Endodermal cell (in vitro differentiated cells): ENCODE measurements around the gene ATOH8. TPM values are rescaled to one million over a fixed set of nuclear protein-coding genes. Genes with fewer than 3 reads are reported as not detected.

Experiments used
- DNase-seq: peaks from one replicate; pipeline ENCODE4 v3.0.0-alpha.2; 2017
- H3K27ac ChIP-seq: 2 replicates; pipeline ENCODE4 v1.5.1; 2013; ENCODE audit warnings: mild to moderate bottlenecking, low read depth, low read length, moderate library complexity
- H3K27me3 ChIP-seq: 2 replicates; pipeline ENCODE4 v1.6.1; 2013; ENCODE audit warnings: mild to moderate bottlenecking, low read length, moderate library complexity; ENCODE audit not compliant: insufficient read depth, control insufficient read depth, poor library complexity, severe bottlenecking
- H3K36me3 ChIP-seq: 2 replicates; pipeline ENCODE4 v1.7.0; 2013; ENCODE audit warnings: mild to moderate bottlenecking, low read length, moderate library complexity; ENCODE audit not compliant: control insufficient read depth, insufficient read depth
- H3K4me1 ChIP-seq: one replicate; pipeline ENCODE4 v1.7.0; 2013; ENCODE audit warnings: low read length; ENCODE audit not compliant: control insufficient read depth, insufficient read depth
- H3K4me3 ChIP-seq: 2 replicates; pipeline ENCODE4 v1.5.1; 2013; ENCODE audit warnings: mild to moderate bottlenecking, low read length, moderate library complexity
- H3K9ac ChIP-seq: 2 replicates; pipeline ENCODE4 v1.6.1; 2013; ENCODE audit warnings: mild to moderate bottlenecking, low read length, moderate library complexity; ENCODE audit not compliant: poor library complexity, severe bottlenecking; ENCODE audit errors: extremely low read depth
- H3K9me3 ChIP-seq: 2 replicates; pipeline ENCODE4 v1.6.1; 2013; ENCODE audit warnings: mild to moderate bottlenecking, low read length, moderate library complexity; ENCODE audit not compliant: control insufficient read depth
- H3K27ac Mint-ChIP-seq: 2 replicates; pipeline ENCODE4 v1.8.0; 2020; ENCODE audit warnings: mixed read lengths
- H3K27me3 Mint-ChIP-seq: 2 replicates; pipeline ENCODE4 v1.8.0; 2021; ENCODE audit warnings: mild to moderate bottlenecking, mixed read lengths; ENCODE audit not compliant: insufficient read depth
- H3K36me3 Mint-ChIP-seq: 2 replicates; pipeline ENCODE4 v1.8.0; 2020; ENCODE audit warnings: low read depth, mixed read lengths
- H3K4me1 Mint-ChIP-seq: 2 replicates; pipeline ENCODE4 v1.8.0; 2020; ENCODE audit warnings: mixed read lengths
- H3K4me3 Mint-ChIP-seq: 2 replicates; pipeline ENCODE4 v1.8.0; 2020; ENCODE audit warnings: mild to moderate bottlenecking, moderate library complexity, mixed read lengths
- H3K9me3 Mint-ChIP-seq: 2 replicates; pipeline ENCODE4 v1.8.0; 2020; ENCODE audit warnings: mild to moderate bottlenecking, mixed read lengths
- WGBS, 2 experiments: methylation state at CpG; one replicate each; pipeline versions ENCODE4 v1.1.5 to v1.1.7; 2013; ENCODE audit warnings: missing lambda C conversion rate in 2 of 2, mixed read lengths in 1 of 2; ENCODE audit not compliant: insufficient coverage in 1 of 2, insufficient read length in 1 of 2; 5-methylcytosine and 5-hydroxymethylcytosine counted together
- total RNA-seq, 2 donors: library from RNA; stranded (reverse); fragmentation: NEBNext Ultra II Directional in 1 of 2; extraction: Animal tissue kit (Norgen Biotek cat#: 25700) in 1 of 2; gene quantifications; 2 replicates in 1 of 2; 3 replicates in 1 of 2; pipeline ENCODE4 v1.2.1, GENCODE V29; 2021
- TF ChIP-seq, protein P1 (sequence below): fragments of 200-600 bp; sonication (generic); conservative IDR thresholded peaks from 2 replicates; pipeline ENCODE4 v1.5.0; 2021; ENCODE audit warnings: antibody characterized with exemption, mild to moderate bottlenecking

ATOH8 gene
- total RNA-seq, 2 donors from 2014 or later: 1.3 to 1.6 TPM

DNA sequence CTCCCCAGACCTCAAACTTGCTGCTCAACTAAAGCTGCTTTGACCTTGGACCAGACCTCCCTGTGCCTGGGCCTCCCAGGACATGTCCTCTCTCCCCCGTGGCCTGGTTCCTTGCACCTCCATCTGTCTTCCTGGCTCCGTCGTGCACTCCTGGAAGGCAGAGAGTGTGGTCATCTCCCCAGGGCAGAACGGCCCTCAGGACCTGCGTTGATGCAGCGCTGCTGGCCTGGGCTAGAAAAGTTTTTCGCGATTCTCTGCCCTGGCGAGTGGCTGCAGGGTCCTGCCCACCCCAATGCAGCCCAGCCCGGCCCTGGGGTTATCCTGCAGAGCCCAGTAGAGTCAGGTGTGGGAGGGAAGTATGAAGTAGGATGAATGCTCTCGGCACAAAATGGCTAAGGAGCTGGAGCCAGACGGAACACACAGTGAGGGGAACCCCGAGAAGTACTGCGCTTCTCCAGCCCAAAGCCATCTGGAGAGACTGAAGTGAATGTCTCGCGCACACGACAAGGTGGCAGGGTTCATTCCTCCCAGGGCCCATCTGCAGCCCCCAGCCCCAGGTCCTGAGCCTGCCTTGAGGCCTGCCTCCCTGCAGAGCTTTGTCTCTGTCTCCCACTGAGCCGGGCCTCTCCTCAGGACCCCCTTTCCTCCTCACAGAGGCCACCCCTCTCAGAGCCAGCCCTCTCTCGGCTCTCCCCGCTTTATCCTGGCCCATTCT, 41.7 kb downstream of the ATOH8 start:
- H3K27ac ChIP-seq: peak overlapping the region; percentile 92
- Mint-ChIP-seq H3K27me3 (peaks cover 22% of the 10 kb centered on the region), H3K27ac (peak overlapping the region; percentile 20), H3K36me3 (no peaks in the 10 kb centered on the region), H3K9me3 (no peaks in the 10 kb centered on the region), H3K4me1 (peaks cover 6% of the 10 kb centered on the region), H3K4me3 (no peak overlapping the region)
- H3K9me3 ChIP-seq: no peaks in the 10 kb centered on the region
- 91 to 92% methylated on average over 12 to 20 of the region's 20 CpGs for WGBS, 2 experiments
- H3K4me1 ChIP-seq: no peaks in the 10 kb centered on the region
- no peak overlapping the region for H3K9ac ChIP-seq
- H3K27me3 ChIP-seq: peaks cover 9% of the 10 kb centered on the region
- no peaks in the 10 kb centered on the region for H3K36me3 ChIP-seq
- no peak for DNase-seq
- TF ChIP-seq, protein P1, sequence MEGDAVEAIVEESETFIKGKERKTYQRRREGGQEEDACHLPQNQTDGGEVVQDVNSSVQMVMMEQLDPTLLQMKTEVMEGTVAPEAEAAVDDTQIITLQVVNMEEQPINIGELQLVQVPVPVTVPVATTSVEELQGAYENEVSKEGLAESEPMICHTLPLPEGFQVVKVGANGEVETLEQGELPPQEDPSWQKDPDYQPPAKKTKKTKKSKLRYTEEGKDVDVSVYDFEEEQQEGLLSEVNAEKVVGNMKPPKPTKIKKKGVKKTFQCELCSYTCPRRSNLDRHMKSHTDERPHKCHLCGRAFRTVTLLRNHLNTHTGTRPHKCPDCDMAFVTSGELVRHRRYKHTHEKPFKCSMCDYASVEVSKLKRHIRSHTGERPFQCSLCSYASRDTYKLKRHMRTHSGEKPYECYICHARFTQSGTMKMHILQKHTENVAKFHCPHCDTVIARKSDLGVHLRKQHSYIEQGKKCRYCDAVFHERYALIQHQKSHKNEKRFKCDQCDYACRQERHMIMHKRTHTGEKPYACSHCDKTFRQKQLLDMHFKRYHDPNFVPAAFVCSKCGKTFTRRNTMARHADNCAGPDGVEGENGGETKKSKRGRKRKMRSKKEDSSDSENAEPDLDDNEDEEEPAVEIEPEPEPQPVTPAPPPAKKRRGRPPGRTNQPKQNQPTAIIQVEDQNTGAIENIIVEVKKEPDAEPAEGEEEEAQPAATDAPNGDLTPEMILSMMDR: no peak
- no peak overlapping the region for H3K4me3 ChIP-seq

DNA sequence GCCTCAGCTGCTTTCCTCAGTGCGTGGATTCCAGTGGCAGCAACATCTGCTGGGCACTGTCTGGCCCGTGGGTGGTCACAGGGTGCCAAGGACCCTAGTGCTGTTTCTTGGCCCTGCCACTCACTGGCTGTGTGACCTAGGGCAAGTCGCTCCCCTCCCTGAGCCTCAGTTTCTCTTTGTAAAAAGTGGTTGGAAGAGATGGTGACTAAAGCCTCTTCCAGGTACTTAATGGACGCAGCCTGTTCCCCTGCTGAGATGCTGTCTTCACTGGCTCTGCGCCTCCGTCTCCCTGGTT, 42.2 kb downstream of the ATOH8 start:
- H3K4me1 Mint-ChIP-seq: peaks cover 6% of the 10 kb centered on the region
- Histone ChIP-seq H3K36me3 (no peaks in the 10 kb centered on the region), H3K27me3 (peaks cover 6% of the 10 kb centered on the region), H3K27ac (peak overlapping the region; percentile 92), H3K4me3 (no peak overlapping the region), H3K9ac (no peak overlapping the region), H3K4me1 (no peaks in the 10 kb centered on the region), H3K9me3 (no peaks in the 10 kb centered on the region)
- peaks cover 22% of the 10 kb centered on the region for H3K27me3 Mint-ChIP-seq
- peak overlapping the region; percentile 20 for H3K27ac Mint-ChIP-seq
- no peaks in the 10 kb centered on the region for H3K9me3 Mint-ChIP-seq
- no peak overlapping the region for H3K4me3 Mint-ChIP-seq
- DNase-seq: no peak
- 78 to 89% methylated on average over 6 of the region's 6 CpGs for WGBS, 2 experiments
- H3K36me3 Mint-ChIP-seq: no peaks in the 10 kb centered on the region
- TF ChIP-seq, protein P1: no peak

DNA sequence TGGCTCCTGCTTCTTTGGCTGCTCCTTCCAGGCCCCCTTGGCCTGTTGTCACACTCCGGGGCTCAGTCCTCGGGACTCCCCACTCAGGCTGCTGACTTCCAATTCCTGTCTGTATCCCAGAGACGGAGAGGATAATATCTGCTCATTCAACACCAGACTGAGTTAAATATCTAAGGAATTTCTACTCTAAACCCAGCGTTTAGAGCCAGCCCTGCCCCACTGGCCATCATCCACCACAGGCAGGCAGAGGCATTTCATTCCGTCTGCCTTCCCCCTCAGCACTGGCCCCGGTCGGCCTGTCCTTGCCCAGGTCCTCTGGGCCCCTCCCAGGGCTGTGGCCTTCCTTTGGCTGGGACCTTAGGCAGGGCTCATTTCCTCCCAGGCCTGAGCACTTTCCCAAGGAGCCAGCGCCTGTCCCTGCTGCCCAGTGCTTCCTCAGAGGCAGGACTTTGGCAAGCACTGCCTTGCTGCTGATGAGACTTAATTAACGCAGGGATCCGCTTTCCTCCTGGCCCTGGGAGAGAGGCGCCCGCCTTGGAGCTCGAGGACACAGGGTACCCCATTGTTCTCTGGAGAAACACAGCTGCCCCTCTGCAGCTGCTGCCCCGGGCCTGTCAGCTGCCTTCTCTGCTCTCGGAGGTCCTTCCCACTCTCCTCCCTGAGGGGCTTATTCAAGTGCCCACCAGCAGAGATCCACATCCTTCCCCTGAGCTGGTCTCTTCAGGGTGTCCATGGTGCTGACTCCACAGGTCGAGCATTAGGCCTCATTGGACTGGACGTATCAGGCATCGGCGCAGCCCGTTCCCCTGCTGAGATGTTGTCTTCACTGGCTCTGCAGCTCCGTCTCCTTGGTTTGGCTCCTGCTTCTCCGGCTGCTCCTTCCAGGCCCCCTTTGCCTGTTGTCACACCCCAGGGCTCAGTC, 42.8 kb downstream of the ATOH8 start:
- no peak overlapping the region for H3K4me3 Mint-ChIP-seq
- TF ChIP-seq, protein P1: no peak
- DNase-seq: peak; percentile 45
- H3K36me3 Mint-ChIP-seq: no peaks in the 10 kb centered on the region
- H3K9ac ChIP-seq: no peak overlapping the region
- 85 to 87% methylated on average over 15 to 22 of the region's 22 CpGs for WGBS, 2 experiments
- no peaks in the 10 kb centered on the region for H3K4me1 ChIP-seq
- H3K9me3 Mint-ChIP-seq: no peaks in the 10 kb centered on the region
- H3K4me3 ChIP-seq: no peak overlapping the region
- peaks cover 6% of the 10 kb centered on the region for H3K4me1 Mint-ChIP-seq
- H3K27me3 ChIP-seq: peaks cover under 1% of the 10 kb centered on the region
- H3K36me3 ChIP-seq: no peaks in the 10 kb centered on the region
- H3K27ac Mint-ChIP-seq: no peak overlapping the region
- peaks cover 21% of the 10 kb centered on the region for H3K27me3 Mint-ChIP-seq
- H3K9me3 ChIP-seq: no peaks in the 10 kb centered on the region
- peak overlapping the region; percentile 92 for H3K27ac ChIP-seq
